ENCODE data around the gene NFYC. TPM values are rescaled to one million over a fixed set of nuclear protein-coding genes. Genes with fewer than 3 reads are reported as not detected.

NFYC gene
- total and polyA plus RNA-seq, 2 of the 8 experiments (the other 6 are each of a cell fraction or from before 2014, with no cell fraction given) = 54.1 to 124 TPM

- Histone ChIP-seq H3K4me3 (ENCODE audit: extremely low read depth in 1 of 4, insufficient read depth in 2 of 4, low read depth in 3 of 4, low read length in 4 of 4) (no peak overlapping the region), H3K9me3 (ENCODE audit: insufficient read depth in 2 of 2, low read depth in 1 of 2, low read length in 1 of 2) (no peaks in the 10 kb centered on the region), H3K4me1 (replicated peaks in 1 of 4; ENCODE audit: control insufficient read depth in 3 of 4, insufficient read depth in 4 of 4, low read length in 3 of 4) (no peaks in the 10 kb centered on the region), H3K36me3 (ENCODE audit: control insufficient read depth in 2 of 4, insufficient read depth in 4 of 4, low read length in 3 of 4) (peaks cover 0 to 46% (median 16%) of the 10 kb centered on the region in 4 experiments; a peak in 6 of 8 replicates), H2BK20ac (ENCODE audit: low read length) (no peak overlapping the region), H3K4me2 (ENCODE audit: insufficient read depth in 1 of 2, low read depth in 2 of 2, low read length in 2 of 2) (no peak overlapping the region), H3K23ac (ENCODE audit: insufficient read length) (no peak overlapping the region), H2AK5ac (ENCODE audit: low read depth, low read length) (no peak overlapping the region), H3K14ac (ENCODE audit: insufficient read length) (no peak overlapping the region), H4K20me1 (replicated peaks in 1 of 2; ENCODE audit: control insufficient read depth in 1 of 2, insufficient read depth in 2 of 2, low read length in 2 of 2) (peaks cover 5 to 6% of the 10 kb centered on the region in 2 experiments), H3K9ac (replicated peaks in 1 of 4; ENCODE audit: extremely low read depth in 1 of 4, low read depth in 3 of 4, low read length in 3 of 4) (no peak overlapping the region), H4K5ac (ENCODE audit: insufficient read length, low read depth, low read length) (no peak overlapping the region), H2BK120ac (replicated peaks; ENCODE audit: low read depth, low read length) (no peak overlapping the region), H3K18ac (ENCODE audit: extremely low read depth, low read length) (no peak overlapping the region), H3K79me1 (ENCODE audit: low read depth, low read length) (peaks cover 3% of the 10 kb centered on the region), H3K79me2 (ENCODE audit: control insufficient read depth in 1 of 2, insufficient read depth in 2 of 2, low read length in 2 of 2) (peaks cover 0 to 29% of the 10 kb centered on the region in 2 experiments; a peak in 2 of 4 replicates), H4K91ac (replicated peaks; ENCODE audit: insufficient read length, low read length) (no peak overlapping the region), H3K23me2 (ENCODE audit: low read depth, low read length) (no peaks in the 10 kb centered on the region), H3K4ac (replicated peaks; ENCODE audit: insufficient read length, low read depth, low read length) (no peak overlapping the region), H3K27me3 (replicated peaks in 1 of 4; ENCODE audit: control insufficient read depth in 3 of 4, extremely low read depth in 1 of 4, insufficient read depth in 3 of 4, low read length in 3 of 4) (no peaks in the 10 kb centered on the region), H2BK12ac (ENCODE audit: low read depth, low read length) (no peak overlapping the region), H3K56ac (replicated peaks; ENCODE audit: insufficient read length, low read depth, low read length) (no peak overlapping the region), H2BK5ac (ENCODE audit: low read depth, low read length) (no peak overlapping the region), H2BK15ac (ENCODE audit: low read length) (no peak overlapping the region), H3K27ac (ENCODE audit: low read depth, low read length) (no peak overlapping the region), H2AFZ (ENCODE audit: low read length) (no peak overlapping the region), H4K8ac (ENCODE audit: extremely low read depth, insufficient read depth, low read length) (no peak overlapping the region)
- FAIRE-seq (no peak), DNase-seq (ENCODE audit: low read depth in 1 of 2, low spot score in 2 of 2) (no peak)
- 90% methylated on average over 6 of the region's 6 CpGs; no CpG with 5 or more reads in 1 of the 2 experiments for WGBS, 2 experiments (ENCODE audit: extremely low coverage in 1 of 2, insufficient coverage in 1 of 2, insufficient read length in 1 of 2, insufficient replicate concordance in 2 of 2, low coverage in 1 of 2, low lambda C conversion rate in 2 of 2, missing lambda C conversion rate in 1 of 2)
- ChIA-PET POLR2A (ENCODE audit: partially characterized antibody) (interaction anchor here (1.0 to 2.2 kb wide), 5 partner anchors 8 to 50 kb away, joined by 3 to 8 read pairs (median 3); partner anchors contain the start of gene NFYC), CTCF (ENCODE audit: partially characterized antibody) (interaction anchor here (0.9 to 1.4 kb wide), 3 partner anchors 16 to 106 kb away, joined by 3 to 4 read pairs (median 3); no protein-coding TSS in a partner anchor)
- no peak for TF ChIP-seq CHD1 (IDR thresholded peaks at IDR 0.05; ENCODE audit: low read depth, low read length)
- TF ChIP-seq YY1 (IDR thresholded peaks at IDR 0.05; ENCODE audit: low read depth, low read length) = no peak
- TF ChIP-seq GTF2F1 (IDR thresholded peaks at IDR 0.05; ENCODE audit: borderline replicate concordance, low read depth, low read length) = no peak
Measured at GRCh38 chr1:40738831-40739230, 47.3 kb downstream of the NFYC start.
